DMS 273 treated with DMSO at 0.1 percent for 48 hours (cell line): Measurements from ENCODE around the gene SHH.
"Not testable (repeated sequence)": the region's sequence is repeated elsewhere in the genome, so short reads cannot be mapped to it uniquely, and the experiment has no call there.

Experiments
- DNase-seq: peaks from one replicate; lab custom pipeline; 2025; lab: John Stamatoyannopoulos, UW

The SHH gene

DNA sequence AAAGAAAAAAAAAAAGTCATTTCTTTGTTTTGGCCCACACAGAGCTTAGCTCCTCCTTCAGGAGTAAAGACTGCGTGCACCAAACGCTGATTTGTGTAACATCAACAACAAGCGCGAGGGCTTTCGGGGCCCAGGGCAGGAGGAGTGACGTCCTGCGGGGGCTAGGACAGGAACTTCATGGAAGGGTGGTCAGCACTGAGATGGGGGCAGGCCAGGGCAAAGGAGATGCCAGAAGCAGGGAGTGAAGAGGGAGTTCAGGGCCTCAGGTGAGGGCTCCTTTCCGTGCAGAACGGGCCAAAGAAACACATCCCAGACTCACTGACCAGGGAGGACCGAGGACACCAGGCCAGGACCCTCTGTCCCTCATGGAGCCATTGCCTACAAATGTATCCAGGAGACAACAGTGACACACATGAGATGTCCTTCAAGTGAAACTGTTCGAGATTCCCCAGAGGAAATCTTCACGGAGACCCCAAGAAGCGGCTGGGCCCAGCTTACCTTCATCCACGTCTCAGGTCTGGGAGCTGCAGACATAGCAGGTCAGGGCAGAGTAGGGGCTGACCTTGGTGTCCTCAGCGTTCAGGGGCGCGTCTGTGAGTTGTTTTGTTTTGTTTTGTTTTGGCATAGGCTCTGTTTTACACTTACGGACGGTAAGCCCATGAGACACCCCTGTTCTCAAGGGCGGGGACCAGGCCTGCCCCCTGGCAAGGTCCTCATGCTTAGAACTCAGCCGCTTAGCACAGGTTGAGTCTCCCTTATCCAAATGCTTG lies 30.4 kb upstream of the SHH start:
- DNase-seq, result no peak

DNA sequence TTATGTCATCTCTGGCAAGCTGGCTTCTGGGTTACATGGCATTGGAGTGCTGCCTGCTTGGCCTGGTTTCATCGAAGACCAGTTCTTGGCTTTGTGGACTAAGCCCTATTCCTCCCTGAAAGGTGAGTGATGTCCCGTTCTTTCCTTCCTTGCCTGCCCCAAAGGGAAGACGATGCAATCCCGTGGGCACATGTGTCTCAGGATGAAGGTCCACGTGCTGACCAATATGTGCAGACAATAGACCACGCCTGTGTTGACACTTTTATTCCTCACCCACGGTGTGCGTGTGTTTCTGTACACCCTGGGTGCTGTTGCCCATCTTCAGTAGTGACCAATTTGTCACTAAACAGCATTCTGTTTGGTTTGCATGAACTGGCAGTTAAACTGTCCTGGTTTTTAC lies 28.6 kb upstream of the SHH start:
- no peak for DNase-seq

DNA sequence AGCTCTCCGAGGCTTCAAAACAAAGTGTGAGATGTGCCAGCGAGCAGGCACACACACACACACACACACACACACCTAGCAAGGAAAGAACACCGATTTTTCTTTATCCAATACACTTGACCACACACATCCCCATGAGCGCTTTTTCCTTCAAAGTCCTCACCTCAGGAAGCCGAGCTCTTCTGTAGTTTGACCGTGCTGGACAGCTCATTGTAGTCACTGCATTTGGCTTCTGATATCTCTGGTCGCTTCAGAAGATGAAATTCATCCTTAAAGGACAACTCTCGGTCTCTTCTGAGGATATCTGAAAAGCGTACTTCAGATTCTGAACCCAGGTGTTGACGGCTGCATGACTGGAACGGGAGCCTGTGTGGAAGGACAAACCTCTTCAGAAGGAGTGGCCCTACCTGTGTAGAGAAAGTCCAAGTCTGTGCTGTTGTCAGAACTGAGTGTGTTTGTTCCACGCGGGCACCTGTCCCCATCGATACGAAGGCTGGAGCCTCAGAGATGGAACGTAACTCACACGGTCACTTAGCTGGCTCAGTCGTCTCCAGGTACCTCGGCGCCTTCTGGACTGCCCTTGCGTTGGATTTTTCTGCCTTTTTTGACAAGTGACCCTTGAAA lies 28.1 kb upstream of the SHH start:
- DNase-seq, result no peak

DNA sequence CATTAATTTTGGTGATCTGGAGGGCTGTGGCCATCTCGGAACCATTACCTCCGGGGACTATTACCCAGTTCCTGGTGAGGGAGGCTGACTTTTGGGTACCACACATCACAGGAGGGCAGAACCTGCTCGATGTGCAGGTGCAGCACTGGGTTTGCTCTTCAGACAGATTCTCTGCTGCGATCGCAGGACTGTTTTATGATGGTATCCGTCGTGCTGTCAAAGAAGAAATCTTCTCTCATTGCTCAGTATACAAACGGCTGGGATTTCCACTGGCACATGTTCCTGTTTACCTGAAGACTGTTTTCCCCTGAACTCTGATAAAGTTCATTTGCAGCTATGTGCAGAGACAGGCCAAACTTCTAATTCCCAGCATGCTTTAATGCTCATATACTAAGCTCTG lies 27.2 kb upstream of the SHH start:
- DNase-seq, result no peak

DNA sequence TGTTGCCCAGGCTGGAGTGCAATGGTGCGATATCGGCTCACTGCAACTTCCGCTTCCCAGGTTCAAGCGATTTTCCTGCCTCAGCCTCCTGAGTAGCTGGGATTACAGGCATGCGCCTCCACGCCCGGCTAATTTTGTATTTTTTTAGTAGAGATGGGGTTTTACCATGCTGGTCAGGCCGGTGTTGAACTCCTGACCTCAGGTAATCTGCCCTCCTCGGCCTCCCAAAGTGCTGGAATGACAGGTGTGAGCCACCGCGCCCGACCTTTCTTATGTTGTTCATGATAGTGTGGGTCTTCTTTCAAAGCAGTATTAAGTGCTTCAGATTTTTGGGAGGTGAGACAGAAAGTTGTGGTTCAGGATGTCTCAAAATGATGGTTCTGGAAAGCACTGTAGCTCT lies 26.0 kb upstream of the SHH start:
- not testable (repeated sequence) for DNase-seq

DNA sequence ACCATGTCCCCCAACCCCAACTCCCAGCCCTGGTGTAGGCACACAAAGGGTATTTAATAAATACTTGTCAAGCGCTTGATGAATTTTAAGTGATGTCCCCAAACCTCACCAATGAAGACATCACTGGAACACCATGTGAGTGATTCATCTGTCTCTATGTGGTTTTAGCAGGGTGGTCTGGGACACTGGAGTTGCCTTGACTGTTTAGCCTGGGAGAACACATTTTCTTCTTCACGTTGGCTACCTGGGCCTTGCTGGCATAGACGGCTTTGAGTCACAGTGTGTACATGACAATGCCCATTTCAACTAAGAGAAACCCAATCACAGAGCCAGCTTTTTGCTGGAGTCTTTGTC lies 24.8 kb upstream of the SHH start:
- no peak for DNase-seq

DNA sequence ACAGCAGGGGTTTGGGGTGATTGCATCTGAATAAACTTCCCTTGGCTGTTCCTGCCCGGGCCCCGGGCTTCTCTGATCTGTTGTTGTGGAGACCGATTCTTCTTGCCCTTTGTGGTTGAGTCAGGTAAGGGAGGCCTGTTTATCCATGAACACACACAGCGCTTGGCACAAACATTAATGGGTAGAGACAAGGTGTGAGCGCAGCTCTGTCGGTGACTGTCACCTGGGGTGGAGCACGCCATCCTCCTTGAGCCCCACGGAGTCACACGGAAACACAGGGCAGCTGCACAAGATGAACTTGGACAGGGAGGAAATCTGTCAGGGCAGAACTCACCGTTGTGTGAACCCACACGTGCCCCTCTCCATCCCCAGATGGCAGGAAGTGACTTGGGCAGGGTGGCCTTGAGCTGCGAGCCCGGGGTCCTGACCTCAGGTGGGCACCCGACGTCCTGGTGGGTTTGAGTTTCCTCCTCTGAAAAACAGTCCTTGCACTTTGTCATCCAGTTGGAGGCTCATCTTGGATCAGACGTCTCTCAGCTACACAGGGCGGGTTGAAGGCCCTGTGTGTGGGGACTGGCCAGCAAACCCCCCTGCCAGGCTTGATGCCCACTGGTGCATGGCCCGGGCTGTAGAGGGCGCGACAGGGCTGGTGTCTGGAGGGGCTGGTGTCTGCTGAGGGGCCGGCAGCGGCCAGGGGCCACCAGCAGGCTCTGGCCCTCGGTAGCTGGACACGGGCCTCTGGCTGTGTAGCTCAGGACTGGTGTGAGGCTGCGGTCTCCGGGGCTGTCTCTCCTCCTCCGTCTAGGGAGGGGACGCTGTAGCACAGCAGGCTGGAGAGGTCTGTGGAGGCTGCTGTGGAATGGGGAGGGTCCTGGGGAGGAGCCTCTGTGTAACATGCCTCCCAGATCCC lies 24.2 kb upstream of the SHH start:
- no peak for DNase-seq

DNA sequence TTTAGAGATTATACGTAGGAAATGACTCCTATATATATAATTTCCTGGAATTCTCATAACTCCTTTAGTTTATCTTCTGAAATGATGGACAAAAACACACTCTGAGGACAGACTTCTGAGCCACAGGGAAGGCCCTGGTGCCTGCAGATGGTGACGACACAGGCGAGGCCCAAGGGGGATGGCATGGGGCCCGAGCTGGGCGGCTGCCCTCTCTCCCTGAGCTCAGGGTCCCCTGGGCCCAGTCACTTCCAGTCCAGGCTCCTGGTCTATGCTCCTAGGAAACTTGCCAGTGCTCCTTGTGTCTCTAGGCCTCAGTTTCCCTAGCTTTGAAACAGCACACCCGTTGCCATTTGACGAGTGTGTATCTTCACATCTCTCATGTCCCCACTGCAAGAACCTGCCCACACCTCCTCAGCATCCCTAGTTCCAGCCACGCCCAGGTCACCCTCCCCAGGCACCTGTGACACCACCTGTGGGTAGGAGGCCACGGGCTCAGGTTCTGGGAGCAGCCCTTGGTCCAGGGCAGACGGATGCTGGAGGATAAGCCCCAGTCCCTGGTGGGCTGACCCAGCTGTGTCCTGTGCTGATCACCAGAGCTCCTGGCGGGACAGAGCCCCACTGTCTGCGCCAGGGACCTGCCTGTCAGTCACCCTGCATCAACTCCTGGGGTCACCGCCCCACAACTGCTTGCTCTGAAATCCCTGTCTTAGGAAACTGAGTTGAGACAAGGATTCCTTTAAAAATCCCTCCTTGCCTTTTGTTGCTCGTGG lies 23.4 kb upstream of the SHH start:
- DNase-seq, result no peak

DNA sequence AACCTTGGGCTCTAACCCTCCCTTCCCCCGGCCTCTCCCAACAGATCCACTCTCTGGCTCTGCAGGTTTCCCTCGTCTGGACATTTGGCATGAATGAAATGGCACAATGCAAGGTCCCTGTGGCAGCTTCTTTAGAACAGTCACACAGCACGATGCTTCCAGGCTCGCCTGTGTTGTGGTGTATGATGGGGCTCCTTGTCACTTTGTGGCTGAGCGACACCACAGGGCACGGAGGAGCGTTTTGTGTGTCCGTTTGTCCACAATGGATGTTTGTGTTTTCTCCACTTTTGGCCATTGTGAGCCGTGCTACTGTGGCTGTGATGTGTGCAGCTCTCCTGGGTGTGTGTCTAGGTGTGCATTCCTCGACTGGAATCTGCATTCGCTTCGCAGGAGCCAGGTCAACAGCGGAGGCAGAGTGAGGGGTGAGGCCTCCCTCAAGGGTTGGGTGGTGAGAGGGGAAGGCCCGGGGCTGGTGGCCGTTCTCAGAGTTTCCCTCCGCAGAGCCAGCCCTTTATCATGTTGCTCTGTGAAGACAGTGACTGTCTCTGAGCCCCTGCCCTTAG lies 22.3 kb upstream of the SHH start:
- no peak for DNase-seq

DNA sequence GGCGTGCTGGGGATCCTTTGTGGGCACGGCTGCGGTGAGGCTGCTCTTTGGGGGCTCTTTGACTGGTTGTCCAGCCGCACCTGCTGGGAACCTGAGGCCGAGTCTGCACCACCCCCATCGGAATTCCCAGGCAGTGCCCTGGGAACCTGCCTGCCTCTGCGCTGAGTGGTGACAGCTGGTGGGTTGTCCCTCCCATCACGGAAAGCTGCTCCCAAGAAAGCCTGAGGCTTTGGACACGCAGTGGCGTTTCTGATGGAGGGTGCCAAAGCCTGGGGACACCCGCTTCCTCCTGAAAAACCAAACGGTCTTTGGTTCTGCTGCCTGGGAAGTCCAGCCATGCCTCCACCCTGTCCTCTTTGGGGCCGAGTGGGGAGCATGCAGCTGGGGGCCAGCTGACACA lies 21.4 kb upstream of the SHH start:
- DNase-seq, result no peak

DNA sequence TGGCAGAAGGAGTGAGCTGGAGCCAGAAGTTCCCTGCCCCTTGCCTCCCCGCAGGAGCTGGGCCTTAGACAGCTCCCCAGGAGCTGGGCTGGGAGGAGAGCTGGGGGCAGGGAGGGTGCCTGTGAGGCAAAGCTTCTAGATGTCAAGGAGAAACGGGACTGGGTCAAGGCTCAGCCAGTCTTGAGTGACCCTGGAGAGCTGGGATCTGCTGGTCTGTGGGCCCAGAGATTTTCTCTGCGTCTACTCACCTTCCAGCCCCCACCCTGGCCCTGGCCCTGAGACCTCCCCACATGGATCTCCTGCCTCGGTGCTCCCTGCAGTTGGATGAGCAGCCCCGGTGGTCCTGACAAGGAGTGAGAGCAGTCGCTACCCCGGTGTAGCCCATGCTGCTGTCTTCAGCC lies 20.3 kb upstream of the SHH start:
- DNase-seq, result no peak

DNA sequence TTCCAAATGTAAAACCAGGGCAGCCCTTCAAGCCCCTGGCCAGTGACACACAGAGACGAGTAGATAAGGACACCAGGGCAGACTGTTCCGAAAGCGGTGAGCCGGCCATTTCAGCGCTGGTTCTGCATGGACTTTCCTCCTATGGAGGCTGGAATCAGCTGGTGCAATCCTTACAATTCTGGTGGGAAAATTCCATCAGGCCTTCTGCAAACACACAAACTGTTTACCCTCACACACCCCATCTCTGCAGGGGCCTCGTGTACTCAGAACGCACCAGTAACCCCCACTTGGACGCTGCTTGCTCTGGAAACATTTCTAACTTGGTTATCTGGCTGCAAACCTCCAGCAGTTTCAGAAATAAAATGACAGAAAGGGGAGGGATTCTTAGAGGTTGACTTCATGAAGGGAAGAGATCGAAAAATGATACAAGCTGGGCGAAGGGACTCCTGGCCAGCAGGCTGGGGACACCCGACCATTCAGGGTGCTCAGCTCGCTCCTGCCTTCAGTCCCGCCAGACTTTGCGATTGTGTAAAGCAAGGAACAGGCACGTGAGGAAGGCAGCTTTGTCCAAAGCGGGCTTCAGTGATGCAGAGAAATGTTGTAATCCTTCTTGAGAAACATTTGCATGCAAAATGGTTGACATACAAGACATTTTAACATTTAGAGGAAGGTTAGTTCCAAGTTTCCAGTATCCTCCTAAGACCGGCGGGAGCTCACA lies 19.7 kb upstream of the SHH start:
- no peak for DNase-seq

DNA sequence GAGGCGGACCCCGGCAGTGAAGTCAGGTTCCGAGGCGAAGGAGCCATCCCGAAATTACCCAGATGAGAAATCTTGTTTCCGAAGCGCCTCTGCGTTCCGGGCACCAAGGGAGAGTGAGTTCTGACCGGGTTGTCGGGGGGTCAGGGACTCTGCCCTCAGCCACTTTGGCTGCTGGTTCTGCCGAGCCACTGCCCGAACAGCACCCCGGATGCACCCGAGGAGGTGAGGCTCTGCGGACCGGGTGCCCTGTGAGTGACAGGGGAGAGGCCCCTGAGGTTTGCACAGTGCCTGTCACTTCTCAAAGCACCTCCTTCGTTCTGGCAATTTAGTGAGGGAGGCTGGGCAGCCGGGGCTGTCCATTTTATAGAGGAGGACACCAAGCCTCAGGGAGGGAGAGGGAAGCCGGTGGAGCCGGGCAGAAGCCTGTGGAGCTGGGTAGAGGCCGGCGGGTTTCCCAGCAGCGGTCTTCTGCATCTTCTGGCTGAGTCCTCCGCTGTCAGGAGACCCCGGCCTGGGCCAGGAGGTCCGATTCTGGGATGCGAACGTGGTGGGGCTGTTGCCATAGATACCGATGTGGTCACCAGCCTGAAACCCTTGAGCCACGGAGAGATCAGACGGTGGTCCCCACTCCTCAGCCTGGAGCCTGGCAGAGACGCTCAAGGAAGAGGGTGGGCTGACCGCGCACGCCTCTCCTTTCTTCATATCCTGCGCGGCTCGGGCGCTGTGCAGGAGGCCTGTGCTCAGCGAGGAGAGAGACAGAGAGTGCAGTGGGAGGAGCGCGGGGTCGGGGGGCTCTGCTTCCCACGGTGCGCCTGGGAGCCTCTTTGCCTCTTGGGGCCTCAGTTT lies 18.9 kb upstream of the SHH start:
- DNase-seq, result no peak

DNA sequence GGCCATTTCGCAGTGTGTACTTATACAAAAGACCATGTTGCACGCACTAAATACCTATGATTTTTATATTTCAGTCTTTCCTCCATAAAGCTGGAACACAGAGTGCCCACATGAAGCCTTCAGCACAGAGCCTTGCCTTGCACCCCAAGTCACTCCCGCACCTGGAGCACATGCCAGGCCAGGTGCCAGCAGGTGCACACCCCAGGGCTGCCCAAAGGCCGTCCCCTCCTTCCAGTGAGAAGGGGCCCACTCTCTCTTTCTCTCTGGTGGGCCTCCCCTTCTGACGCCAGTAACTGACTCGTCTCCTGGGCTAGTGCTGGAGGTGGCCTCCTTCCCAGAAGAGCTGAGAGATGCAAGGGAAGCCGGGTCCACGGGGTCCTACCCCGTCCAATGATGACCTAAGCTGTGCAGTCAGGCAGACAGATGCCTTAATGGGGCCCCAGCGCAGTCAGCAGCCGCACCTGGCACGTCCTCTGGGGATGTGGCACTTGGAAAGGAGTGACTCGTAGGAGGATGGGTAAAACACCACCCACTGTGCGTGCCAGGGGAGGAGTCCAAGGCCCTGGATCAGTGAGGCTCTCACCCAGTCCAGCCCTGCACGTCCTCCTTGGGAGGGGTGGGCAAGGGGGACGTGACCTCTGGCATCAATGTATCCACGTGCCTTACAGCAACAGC lies 17.7 kb upstream of the SHH start:
- DNase-seq, result no peak

DNA sequence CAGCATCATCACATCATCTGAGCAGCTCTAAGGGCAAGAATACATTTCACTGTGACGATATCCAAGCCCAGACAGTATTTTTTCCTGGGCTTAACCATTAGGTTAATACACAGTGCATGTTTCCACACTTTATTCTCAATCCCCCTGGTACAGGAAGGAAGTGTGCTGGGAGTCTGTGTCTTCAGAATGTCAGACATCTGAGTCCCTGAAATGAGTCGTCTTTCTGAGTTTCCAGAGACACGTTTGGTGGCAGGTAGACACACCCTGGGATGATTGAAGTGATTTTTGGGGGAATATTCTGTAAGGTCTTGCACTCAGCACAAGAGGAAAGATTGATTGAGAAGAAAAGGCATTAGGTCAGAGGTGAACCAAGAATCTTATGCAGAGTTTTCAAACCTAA lies 13.1 kb upstream of the SHH start:
- no peak for DNase-seq

DNA sequence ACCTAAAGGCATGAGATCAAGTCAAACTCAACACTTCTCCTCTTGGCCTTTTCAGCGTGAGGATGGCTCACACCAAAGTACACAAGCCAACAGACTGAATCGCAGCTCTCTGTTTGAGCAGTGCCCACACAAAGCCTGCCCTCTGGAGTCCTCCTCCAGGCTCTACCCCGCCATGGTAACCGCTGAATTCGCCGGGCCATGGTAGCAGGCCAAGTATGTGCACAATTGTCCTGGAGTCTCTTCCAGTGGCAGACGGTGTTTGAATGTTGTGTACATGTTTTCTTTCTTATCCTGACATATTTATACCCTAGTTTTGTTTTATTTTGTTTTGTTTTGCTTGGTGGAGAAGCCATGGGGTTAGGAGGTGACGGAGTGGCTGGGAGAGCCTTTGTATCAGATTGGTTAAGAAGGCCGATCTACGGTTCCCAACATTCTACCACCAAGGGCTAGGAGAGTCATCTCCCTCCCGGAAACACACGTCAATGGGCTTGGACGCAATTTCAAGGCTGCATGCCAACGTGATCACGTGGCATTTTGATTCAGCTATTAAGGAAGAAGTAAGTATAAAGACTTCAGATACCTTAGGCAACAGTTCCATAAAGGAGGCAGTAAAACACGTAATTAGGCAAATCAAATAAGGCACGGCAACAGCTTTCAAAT lies 12.1 kb upstream of the SHH start:
- DNase-seq, result no peak

DNA sequence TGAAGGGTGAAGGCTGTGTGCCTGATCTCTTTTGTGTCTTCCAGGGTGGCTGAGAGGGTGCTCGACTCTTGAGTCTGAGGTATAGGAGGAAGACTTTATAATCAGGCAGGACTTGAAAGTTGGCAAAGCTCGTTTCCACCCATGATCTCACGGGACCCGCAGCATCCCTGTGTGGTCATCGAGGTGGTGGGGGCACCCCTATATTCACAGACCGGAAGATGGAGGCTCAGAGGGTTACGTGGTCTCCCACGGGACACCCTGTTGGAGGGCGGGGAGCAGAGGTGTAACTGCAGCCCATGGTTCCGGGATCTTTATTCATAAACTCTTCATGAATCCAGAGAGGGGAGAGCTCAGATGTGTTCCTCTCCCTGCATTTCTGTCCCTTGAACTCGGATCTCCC lies 9.6 kb upstream of the SHH start:
- DNase-seq, result no peak

DNA sequence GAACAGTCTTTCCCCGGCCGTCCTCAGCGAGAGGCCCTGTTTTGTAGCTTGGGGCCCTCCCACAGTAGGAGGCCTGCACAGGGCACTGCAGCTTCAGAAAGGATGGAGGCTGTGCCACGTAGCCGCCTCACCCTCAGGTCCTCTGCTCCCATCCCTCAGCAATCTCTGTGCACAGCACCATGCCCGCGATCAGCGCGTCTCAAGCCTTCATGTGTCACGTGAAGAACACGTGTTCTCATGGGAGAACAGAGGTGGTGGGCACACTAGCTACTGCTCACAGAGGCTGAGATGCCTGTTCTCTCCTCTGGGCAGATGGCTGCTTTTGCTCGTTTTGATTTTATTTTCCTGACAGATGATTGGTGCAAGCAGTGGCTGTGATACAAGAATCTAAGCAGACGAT lies 8.5 kb upstream of the SHH start:
- no peak for DNase-seq

DNA sequence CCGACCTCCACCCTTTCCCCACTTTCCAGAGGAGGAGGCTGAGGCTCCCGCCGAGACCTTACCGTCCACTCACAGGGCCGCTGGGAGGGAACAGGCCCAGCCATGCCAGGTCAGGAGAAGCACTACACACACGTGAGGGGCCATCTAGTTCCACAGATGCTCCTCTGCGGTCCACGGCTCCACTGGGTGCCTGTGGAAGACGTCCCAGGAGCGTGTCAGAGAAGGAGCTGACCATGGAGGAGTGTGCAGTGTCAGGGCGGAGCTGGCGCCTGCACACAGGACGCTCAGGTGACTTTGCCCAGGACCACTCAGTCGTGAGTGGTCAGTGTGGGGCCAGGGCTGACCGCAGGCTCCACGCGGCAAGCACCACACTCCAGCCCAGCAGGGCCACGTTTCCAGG lies 8.0 kb upstream of the SHH start:
- DNase-seq, result no peak
